NCI-H1694 (cell line): ENCODE results near the gene NHLRC3.
"Not testable (repeated sequence)": the region's sequence is repeated elsewhere in the genome, so short reads cannot be mapped to it uniquely, and the experiment has no call there.

ENCODE experiments used
- DNase-seq: peaks from one replicate; lab custom pipeline; 2025; lab: John Stamatoyannopoulos, UW

The NHLRC3 gene

GRCh38 chr13:39037880-39038568 lies at the start of gene NHLRC3, which contains the start of gene PROSER1:
Gene NHLRC3 (plus strand): TSS chr13:39038456. CDS start chr13:39038640, 184 bp downstream.
Gene PROSER1 (minus strand): TSS chr13:39038089. CDS start chr13:39037242, 847 bp downstream.
- DNase-seq = peak; percentile 89

- no peak for DNase-seq
Observed at GRCh38 chr13:38990693-38991092, 47.6 kb upstream of the NHLRC3 start, which contains the start of gene STOML3. Gene STOML3 (minus strand): TSS chr13:38990831. CDS start chr13:38990721, 110 bp downstream.

- no peak for DNase-seq
Observed at GRCh38 chr13:38993381-38993780, 44.9 kb upstream of the NHLRC3 start.

GRCh38 chr13:38998739-38999138 lies 39.5 kb upstream of the NHLRC3 start:
- DNase-seq = no peak

GRCh38 chr13:39006371-39007111 lies 31.7 kb upstream of the NHLRC3 start:
- DNase-seq = not testable (repeated sequence)

- DNase-seq = no peak
Observed at GRCh38 chr13:39012608-39013007, 25.6 kb upstream of the NHLRC3 start.

- DNase-seq = no peak
Observed at GRCh38 chr13:39013462-39013861, 24.8 kb upstream of the NHLRC3 start.

GRCh38 chr13:39016087-39016486 lies 22.2 kb upstream of the NHLRC3 start:
- peak; percentile 36 for DNase-seq

GRCh38 chr13:39016787-39017186 lies 21.5 kb upstream of the NHLRC3 start:
- DNase-seq = peak; percentile 38

- DNase-seq = no peak
Observed at GRCh38 chr13:39020853-39021462, 17.3 kb upstream of the NHLRC3 start.

GRCh38 chr13:39023316-39023715 lies 14.9 kb upstream of the NHLRC3 start:
- no peak for DNase-seq

- DNase-seq = no peak
Observed at GRCh38 chr13:39023761-39024160, 14.5 kb upstream of the NHLRC3 start.

GRCh38 chr13:39025433-39025839 lies 12.8 kb upstream of the NHLRC3 start:
- DNase-seq = no peak

- DNase-seq = no peak
Observed at GRCh38 chr13:39032150-39032549, 6.1 kb upstream of the NHLRC3 start.

GRCh38 chr13:39034085-39034484 lies 4.2 kb upstream of the NHLRC3 start:
- DNase-seq = no peak

- DNase-seq = no peak
Observed at GRCh38 chr13:39035204-39035603, 3.1 kb upstream of the NHLRC3 start.

GRCh38 chr13:39035799-39036198 lies 2.5 kb upstream of the NHLRC3 start:
- DNase-seq = no peak

- DNase-seq = no peak
Observed at GRCh38 chr13:39036212-39036611, 2.0 kb upstream of the NHLRC3 start.

- no peak for DNase-seq
Observed at GRCh38 chr13:39037410-39037879, 811 bp upstream of the NHLRC3 start.

GRCh38 chr13:39038569-39039030 lies 344 bp downstream of the NHLRC3 start:
- DNase-seq = no peak

- DNase-seq = no peak
Observed at GRCh38 chr13:39039041-39039440, 785 bp downstream of the NHLRC3 start.

GRCh38 chr13:39040206-39040605 lies 1.9 kb downstream of the NHLRC3 start:
- DNase-seq = no peak

GRCh38 chr13:39044536-39044935 lies 6.3 kb downstream of the NHLRC3 start:
- DNase-seq = no peak
